Astrocyte of the cerebellum (primary cell): Measurements from ENCODE around the gene NPDC1.

Experiments used
- DNase-seq: peaks from one replicate; pipeline ENCODE4 v3.0.0-alpha.2; 2011; ENCODE audit warnings: low read depth
- H3K4me3 ChIP-seq: 2 replicates; pipeline ENCODE4 v1.5.1; 2011; ENCODE audit warnings: mild to moderate bottlenecking, low read depth, low read length, moderate library complexity
- CTCF ChIP-seq: IDR thresholded peaks from 2 replicates; pipeline ENCODE4 v1.5.1; 2012; ENCODE audit warnings: low read length, low read depth, moderate library complexity, mild to moderate bottlenecking; ENCODE audit errors: missing control alignments
- in situ Hi-C: cut with HindIII; loops from 2 replicates; pipeline ENCODE4 v1.10.0; 2017; ENCODE audit warnings: low sequenced_read_pairs

The NPDC1 gene

GRCh38 chr9:137079401-137079787, 33.4 kb upstream of the NPDC1 start:
- in situ Hi-C loops, result no loop called here
- no peak for TF ChIP-seq CTCF
- DNase-seq, result no peak
- H3K4me3 ChIP-seq, result no peak overlapping the region

- no peak for DNase-seq
- TF ChIP-seq CTCF, result no peak
- in situ Hi-C loops, result no loop called here
- H3K4me3 ChIP-seq, result peak overlapping the region; percentile 56
Observed at GRCh38 chr9:137078701-137079400, 32.9 kb upstream of the NPDC1 start.

DNA sequence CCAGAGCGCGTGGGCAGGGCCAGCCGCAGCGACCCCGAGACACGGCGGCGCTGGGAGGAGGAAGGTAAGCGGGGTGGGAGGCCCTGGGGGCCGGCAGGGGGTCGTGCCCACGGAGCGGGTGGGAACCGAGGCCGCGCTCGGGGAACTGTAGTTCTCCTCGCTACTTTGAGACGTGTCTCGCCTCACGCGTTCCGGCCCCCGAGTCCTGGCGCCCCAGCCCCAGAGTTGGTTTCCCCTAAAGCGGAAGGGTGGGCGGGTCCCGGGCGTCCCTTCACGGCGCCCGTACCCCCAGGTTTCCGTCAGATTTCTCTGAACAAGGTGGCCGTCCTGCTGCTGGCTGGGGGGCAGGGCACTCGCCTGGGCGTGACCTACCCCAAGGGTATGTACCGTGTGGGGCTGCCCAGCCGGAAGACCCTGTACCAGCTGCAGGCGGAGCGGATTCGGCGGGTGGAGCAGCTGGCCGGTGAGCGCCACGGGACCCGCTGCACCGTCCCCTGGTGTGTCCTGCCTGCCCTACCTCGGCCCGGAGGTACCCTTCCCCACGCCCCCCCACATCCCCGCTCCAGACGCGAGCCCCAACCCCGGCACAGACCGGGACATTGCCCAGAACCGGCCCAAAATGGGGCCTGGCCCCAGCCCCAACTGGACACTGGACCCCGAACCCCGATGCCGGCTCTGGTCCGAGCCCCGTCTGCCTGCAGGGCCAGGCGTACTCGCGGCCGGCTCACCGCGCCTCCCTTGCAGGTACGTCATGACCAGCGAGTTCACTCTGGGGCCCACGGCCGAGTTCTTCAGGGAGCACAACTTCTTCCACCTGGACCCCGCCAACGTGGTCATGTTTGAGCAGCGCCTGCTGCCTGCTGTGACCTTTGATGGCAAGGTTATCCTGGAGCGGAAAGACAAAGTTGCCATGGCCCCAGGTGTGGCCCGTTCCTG, 32.0 kb upstream of the NPDC1 start:
- H3K4me3 ChIP-seq, result peak overlapping the region; percentile 56
- in situ Hi-C loops, result no loop called here
- no peak for TF ChIP-seq CTCF
- no peak for DNase-seq

DNA sequence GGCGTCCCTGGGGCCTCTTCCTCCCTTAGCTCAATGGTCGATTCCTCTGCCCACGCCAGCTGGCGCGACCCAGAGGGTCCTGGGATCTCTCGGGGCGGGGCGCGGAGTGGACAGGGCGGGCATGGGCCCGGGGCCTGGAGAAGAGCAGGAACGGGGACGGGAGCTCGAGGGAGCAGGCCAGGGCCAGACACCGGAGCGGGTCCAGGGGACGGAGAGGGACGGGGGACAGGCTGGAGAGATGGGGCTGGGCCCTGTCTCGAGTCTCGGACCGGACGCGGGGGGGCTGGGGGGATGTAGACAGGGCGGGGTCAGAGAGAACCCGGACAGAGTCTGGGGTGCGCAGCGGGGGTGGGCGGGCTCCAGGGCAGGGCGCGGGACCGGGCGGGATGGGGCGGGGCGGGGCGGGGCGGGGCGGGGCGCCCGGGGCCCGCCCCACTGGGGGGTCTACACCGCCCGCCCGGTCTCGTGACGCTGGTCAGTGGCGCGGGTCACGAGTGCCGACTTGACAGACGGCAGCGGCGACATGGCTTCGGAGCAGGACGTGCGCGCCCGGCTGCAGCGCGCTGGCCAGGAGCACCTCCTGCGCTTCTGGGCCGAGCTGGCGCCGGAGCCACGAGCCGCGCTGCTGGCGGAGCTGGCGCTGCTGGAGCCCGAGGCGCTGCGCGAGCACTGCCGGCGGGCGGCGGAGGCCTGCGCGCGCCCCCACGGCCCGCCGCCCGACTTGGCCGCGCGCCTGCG, 31.2 kb upstream of the NPDC1 start, which contains the start of gene UAP1L1:
TSS of gene UAP1L1 (plus strand) at position 508 of the 738 bp plus-strand sequence. CDS start at position 524, 16 bp downstream.
- TF ChIP-seq CTCF, result no peak
- no peak for DNase-seq
- peak within 1 kb of the TSS; percentile 56 for H3K4me3 ChIP-seq
- in situ Hi-C loops, result no loop called here

DNA sequence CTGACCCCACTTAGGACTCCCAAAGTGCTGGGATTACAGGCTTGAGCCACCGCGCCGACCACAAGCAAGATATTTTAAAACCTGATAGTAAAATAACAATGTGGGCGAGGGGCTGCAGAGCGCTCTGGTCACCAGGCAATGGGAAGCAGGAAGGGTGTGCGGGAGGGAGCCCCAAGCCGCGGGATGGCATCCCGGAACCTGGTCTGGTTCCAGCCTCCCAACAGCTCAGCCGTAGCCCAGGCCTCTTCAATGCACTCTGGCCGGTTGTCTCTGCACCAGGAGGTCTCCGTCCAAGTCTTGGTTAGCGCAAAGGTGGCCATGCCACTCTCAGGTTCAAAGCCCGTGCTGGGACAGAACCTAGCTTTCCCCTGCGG, 30.6 kb upstream of the NPDC1 start:
- DNase-seq, result no peak
- in situ Hi-C loops, result no loop called here
- H3K4me3 ChIP-seq, result peak overlapping the region; percentile 56
- TF ChIP-seq CTCF, result no peak

- no peak overlapping the region for H3K4me3 ChIP-seq
- DNase-seq, result no peak
- in situ Hi-C loops, result no loop called here
- no peak for TF ChIP-seq CTCF
Observed at GRCh38 chr9:137075275-137075775, 29.3 kb upstream of the NPDC1 start.
